ENCODE measurements around the gene CCDC194.

The CCDC194 gene

GRCh38 chr19:17391371-17392151 lies 2.4 kb downstream of the CCDC194 start:
- Histone ChIP-seq H3K4me2 (peak overlapping the region; percentile 95), H3K4me1 (ENCODE audit: low read depth, poor library complexity, severe bottlenecking) (peaks cover 24% of the 10 kb centered on the region), H3K79me2 (ENCODE audit: insufficient read depth, low read depth) (no peaks in the 10 kb centered on the region), H4K20me1 (ENCODE audit: insufficient read depth) (no peaks in the 10 kb centered on the region), H3K27ac (peak overlapping the region; percentile 51), H3K36me3 (ENCODE audit: insufficient read depth) (no peaks in the 10 kb centered on the region), H2AFZ (ENCODE audit: low read depth) (peak overlapping the region; percentile 66), H3K27me3 (ENCODE audit: insufficient read depth, low read depth) (peaks cover 26% of the 10 kb centered on the region; the same call in 1 of the 2 replicates), H3K9ac (no peak overlapping the region; the same call in 1 of the 2 replicates), H3K4me3 (IDR thresholded peaks at IDR 0.05; ENCODE audit: insufficient read depth, low read depth, low read length) (no peak overlapping the region)
- TF ChIP-seq CTCF (conservative IDR thresholded peaks at IDR 0.05; ENCODE audit: low read depth, low read length), result no peak

GRCh38 chr19:17390665-17391370 lies 3.2 kb downstream of the CCDC194 start:
- H3K79me2 ChIP-seq (ENCODE audit: insufficient read depth, low read depth), result no peaks in the 10 kb centered on the region
- H4K20me1 ChIP-seq (ENCODE audit: insufficient read depth), result no peaks in the 10 kb centered on the region
- H3K36me3 ChIP-seq (ENCODE audit: insufficient read depth), result no peaks in the 10 kb centered on the region
- H3K4me3 ChIP-seq (IDR thresholded peaks at IDR 0.05; ENCODE audit: insufficient read depth, low read depth, low read length), result no peak overlapping the region
- no peak overlapping the region for H3K9ac ChIP-seq
- H3K27me3 ChIP-seq (ENCODE audit: insufficient read depth, low read depth), result peaks cover 26% of the 10 kb centered on the region; the same call in 1 of the 2 replicates
- H2AFZ ChIP-seq (ENCODE audit: low read depth), result peak overlapping the region; percentile 66; the same call in 1 of the 2 replicates
- no peak overlapping the region for H3K27ac ChIP-seq
- H3K4me2 ChIP-seq, result peak overlapping the region; percentile 95
- TF ChIP-seq CTCF (conservative IDR thresholded peaks at IDR 0.05; ENCODE audit: low read depth, low read length), result 0 out of 2 replicates have a peak, but pooled peaks have one; percentile 33
- peaks cover 24% of the 10 kb centered on the region for H3K4me1 ChIP-seq (ENCODE audit: low read depth, poor library complexity, severe bottlenecking)

GRCh38 chr19:17389957-17390664 lies 3.9 kb downstream of the CCDC194 start:
- Histone ChIP-seq H3K4me3 (IDR thresholded peaks at IDR 0.05; ENCODE audit: insufficient read depth, low read depth, low read length) (no peak overlapping the region), H3K79me2 (ENCODE audit: insufficient read depth, low read depth) (no peaks in the 10 kb centered on the region), H3K27ac (no peak overlapping the region), H3K36me3 (ENCODE audit: insufficient read depth) (no peaks in the 10 kb centered on the region), H2AFZ (ENCODE audit: low read depth) (no peak overlapping the region), H3K4me2 (peak overlapping the region; percentile 95; the same call in 1 of the 2 replicates), H3K9ac (no peak overlapping the region), H3K27me3 (ENCODE audit: insufficient read depth, low read depth) (peaks cover 28% of the 10 kb centered on the region; the same call in 1 of the 2 replicates), H3K4me1 (ENCODE audit: low read depth, poor library complexity, severe bottlenecking) (peaks cover 24% of the 10 kb centered on the region), H4K20me1 (ENCODE audit: insufficient read depth) (no peaks in the 10 kb centered on the region)
- TF ChIP-seq CTCF (conservative IDR thresholded peaks at IDR 0.05; ENCODE audit: low read depth, low read length), result no peak

- Histone ChIP-seq H4K20me1 (ENCODE audit: insufficient read depth) (no peaks in the 10 kb centered on the region), H3K27ac (no peak overlapping the region)
- no peak for TF ChIP-seq CTCF (conservative IDR thresholded peaks at IDR 0.05; ENCODE audit: low read depth, low read length)
Measured at GRCh38 chr19:17389288-17389687, 4.7 kb downstream of the CCDC194 start.

More at GRCh38 chr19:17389288-17389687, 4.7 kb downstream of the CCDC194 start:
- H3K79me2 ChIP-seq (ENCODE audit: insufficient read depth, low read depth), result no peaks in the 10 kb centered on the region
- peaks cover 24% of the 10 kb centered on the region for H3K4me1 ChIP-seq (ENCODE audit: low read depth, poor library complexity, severe bottlenecking)
- H3K4me3 ChIP-seq (IDR thresholded peaks at IDR 0.05; ENCODE audit: insufficient read depth, low read depth, low read length), result no peak overlapping the region
- no peak overlapping the region for H2AFZ ChIP-seq (ENCODE audit: low read depth)
- no peaks in the 10 kb centered on the region for H3K36me3 ChIP-seq (ENCODE audit: insufficient read depth)
- H3K9ac ChIP-seq, result no peak overlapping the region
- no peak overlapping the region for H3K4me2 ChIP-seq
- peaks cover 28% of the 10 kb centered on the region; the same call in 1 of the 2 replicates for H3K27me3 ChIP-seq (ENCODE audit: insufficient read depth, low read depth)

Measured in KMS-11 (cell line).